Prostate gland (tissue), 2 donors: ENCODE results near the gene DDN. TPM values are rescaled to one million over a fixed set of nuclear protein-coding genes. Genes with fewer than 3 reads are reported as not detected.

ENCODE experiments used
- DNase-seq: peaks from one replicate; pipeline ENCODE4 v3.0.0-alpha.2; 2019; ENCODE audit warnings: low spot score
- H3K27ac ChIP-seq, 2 donors: fragments of 200-600 bp; sonication (generic); 2 replicates each; pipeline ENCODE4 v1.5.1; 2017 to 2019
- H3K27me3 ChIP-seq: fragments of 200-600 bp; sonication (generic); replicated peaks from 2 replicates; pipeline ENCODE4 v1.5.1; 2019; ENCODE audit not compliant: insufficient read depth
- H3K36me3 ChIP-seq, 2 donors: fragments of 200-600 bp; sonication (generic); 1 replicate in 1 of 2; 2 replicates in 1 of 2; pipeline versions ENCODE4 v1.5.1 to v1.8.1; 2017 to 2019
- H3K4me1 ChIP-seq: fragments of 200-600 bp; sonication (generic); replicated peaks from 2 replicates; pipeline ENCODE4 v1.5.1; 2019
- H3K4me3 ChIP-seq, 2 donors: fragments of 200-600 bp; sonication (generic); 2 replicates each; pipeline ENCODE4 v1.5.1; 2017 to 2019
- H3K9me3 ChIP-seq: fragments of 200-600 bp; sonication (generic); 2 replicates; pipeline ENCODE4 v1.5.1; 2017
- CTCF ChIP-seq, 4 experiments: fragments of 200-600 bp in 2 of 4; fragments of 450-650 bp in 2 of 4; sonication (generic) in 2 of 4; IDR thresholded peaks; 1 replicate in 3 of 4; 2 replicates in 1 of 4; pipeline ENCODE4 v1.5.1; 2016 to 2019; ENCODE audit warnings: antibody characterized with exemption in 4 of 4, mild to moderate bottlenecking in 2 of 4, moderate library complexity in 2 of 4
- POLR2A ChIP-seq: fragments of 450-650 bp; IDR thresholded peaks from one replicate; pipeline ENCODE4 v1.6.1; 2016; ENCODE audit warnings: antibody characterized with exemption, mild to moderate bottlenecking
- POLR2AphosphoS5 ChIP-seq: sonication (generic); formaldehyde crosslinking; IDR thresholded peaks from one replicate; pipeline ENCODE4 v1.6.1; 2017; ENCODE audit warnings: antibody characterized with exemption
- WGBS: methylation state at CpG from one replicate; pipeline ENCODE4 v1.1.5; 2018; 5-methylcytosine and 5-hydroxymethylcytosine counted together
- intact Hi-C: fragments of 100-400 bp; cut with DNase I; formaldehyde crosslinking; loops from one replicate; pipeline ENCODE4 v1.14.2; 2022
- total RNA-seq, 2 donors: library from RNA; depleted of rRNA; stranded (reverse); fragments of >200 nt; gene quantifications; one replicate each; pipeline ENCODE4 v1.1.0, GENCODE V29; 2016

The DDN gene
- total RNA-seq, 2 donors from 2014 or later, result 1.0 TPM; not detected in 1

GRCh38 chr12:49025463-49025862 lies 26.3 kb upstream of the DDN start:
- Histone ChIP-seq H3K27ac (no peak overlapping the region), H3K36me3 (peaks cover 15 to 27% of the 10 kb centered on the region in 2 donors), H3K9me3 (no peaks in the 10 kb centered on the region), H3K27me3 (no peaks in the 10 kb centered on the region), H3K4me1 (no peaks in the 10 kb centered on the region), H3K4me3 (no peak overlapping the region)
- intact Hi-C loops, result no loop called here
- 90% methylated on average over 4 of the region's 4 CpGs for WGBS
- TF ChIP-seq CTCF (IDR thresholded peaks at IDR 0.05) (no peak), POLR2AphosphoS5 (no peak), POLR2A (no peak)
- no peak for DNase-seq

- no peaks in the 10 kb centered on the region for H3K27me3 ChIP-seq
- H3K27ac ChIP-seq, result no peak overlapping the region
- whole genome bisulfite sequencing, result 85% methylated on average over 12 of the region's 12 CpGs
- peaks cover 15 to 27% of the 10 kb centered on the region in 2 donors for H3K36me3 ChIP-seq
- TF ChIP-seq CTCF (IDR thresholded peaks at IDR 0.05) (no peak), POLR2A (no peak), POLR2AphosphoS5 (no peak)
- no peaks in the 10 kb centered on the region for H3K4me1 ChIP-seq
- intact Hi-C loops, result no loop called here
- H3K9me3 ChIP-seq, result no peaks in the 10 kb centered on the region
- no peak for DNase-seq
- no peak overlapping the region for H3K4me3 ChIP-seq
These were observed 25.4 kb upstream of the DDN start for GRCh38 chr12:49024543-49024942.

- Histone ChIP-seq H3K36me3 (peaks cover 15 to 27% of the 10 kb centered on the region in 2 donors), H3K9me3 (no peaks in the 10 kb centered on the region), H3K27ac (no peak overlapping the region), H3K4me1 (peaks cover 3% of the 10 kb centered on the region), H3K4me3 (no peak overlapping the region), H3K27me3 (no peaks in the 10 kb centered on the region)
- TF ChIP-seq CTCF (IDR thresholded peaks at IDR 0.05), result no peak
- no peak for TF ChIP-seq POLR2AphosphoS5
- TF ChIP-seq POLR2A, result no peak
- intact Hi-C loops, result no loop called here
- DNase-seq, result no peak
- 84% methylated on average over 2 of the region's 2 CpGs for WGBS
These were observed 24.6 kb upstream of the DDN start for GRCh38 chr12:49023812-49024211.

- peaks cover 3% of the 10 kb centered on the region for H3K4me1 ChIP-seq
- no peak overlapping the region for H3K4me3 ChIP-seq
- H3K27me3 ChIP-seq, result no peaks in the 10 kb centered on the region
- intact Hi-C loops, result no loop called here
- no peak for TF ChIP-seq POLR2AphosphoS5
- no peak for TF ChIP-seq POLR2A
- TF ChIP-seq CTCF (IDR thresholded peaks at IDR 0.05), result no peak
- peaks cover 11 to 24% of the 10 kb centered on the region in 2 donors for H3K36me3 ChIP-seq
- no peaks in the 10 kb centered on the region for H3K9me3 ChIP-seq
- WGBS, result 78% methylated on average over 15 of the region's 15 CpGs
- no peak overlapping the region for H3K27ac ChIP-seq
- DNase-seq, result no peak
These were observed 23.5 kb upstream of the DDN start for GRCh38 chr12:49022558-49023178.

- no peaks in the 10 kb centered on the region for H3K27me3 ChIP-seq
- H3K36me3 ChIP-seq, result peaks cover 5 to 11% of the 10 kb centered on the region in 2 donors
- DNase-seq, result no peak
- WGBS, result 82% methylated on average over 11 of the region's 11 CpGs
- no peak overlapping the region for H3K4me3 ChIP-seq
- intact Hi-C loops, result no loop called here
- H3K4me1 ChIP-seq, result peaks cover 3% of the 10 kb centered on the region
- no peak for TF ChIP-seq POLR2A
- TF ChIP-seq CTCF (IDR thresholded peaks at IDR 0.05), result no peak
- TF ChIP-seq POLR2AphosphoS5, result no peak
- H3K27ac ChIP-seq, result no peak overlapping the region
- no peaks in the 10 kb centered on the region for H3K9me3 ChIP-seq
These were observed 22.2 kb upstream of the DDN start for GRCh38 chr12:49021292-49021915.
